H1 (cell line): ENCODE results near the gene AIPL1. TPM values are rescaled to one million over a fixed set of nuclear protein-coding genes. Genes with fewer than 3 reads are reported as not detected.

ENCODE experiments used
- CTCF ChIA-PET: fragments of 300-600 bp; sonication (Branson Sonifier 250); formaldehyde crosslinking; loops from one replicate; lab custom pipeline; 2021; ENCODE audit not compliant: partially characterized antibody; lab: Charles Lee
- POLR2A ChIA-PET: fragments of 300-600 bp; sonication (Branson Sonifier 250); formaldehyde crosslinking; loops from one replicate; lab custom pipeline; 2021; ENCODE audit warnings: inconsistent platforms; ENCODE audit not compliant: partially characterized antibody; lab: Charles Lee
- DNase-seq, 2 experiments: peaks; one replicate each; pipeline versions ENCODE4 v3.0.0 to v3.0.0-alpha.2; 2010 to 2022; ENCODE audit warnings: low spot score in 2 of 2, low read depth in 1 of 2, mixed read lengths in 1 of 2
- FAIRE-seq: peaks from 2 replicates; lab custom pipeline; 2011; peaks lifted over from hg19 to GRCh38; lab: Jason Lieb, UNC
- H2AFZ ChIP-seq: 2 replicates; pipeline ENCODE4 v1.8.1; 2012; ENCODE audit warnings: low read length, inconsistent platforms
- H2AK5ac ChIP-seq: 2 replicates; pipeline ENCODE4 v1.6.1; 2013; ENCODE audit warnings: low read depth, low read length
- H2BK120ac ChIP-seq: replicated peaks from 2 replicates; pipeline ENCODE3; 2013; ENCODE audit warnings: low read depth, low read length, inconsistent platforms
- H2BK12ac ChIP-seq: 2 replicates; pipeline ENCODE4 v1.6.1; 2013; ENCODE audit warnings: low read depth, low read length
- H2BK15ac ChIP-seq: 2 replicates; pipeline ENCODE4 v1.6.1; 2013; ENCODE audit warnings: low read length
- H2BK20ac ChIP-seq: 2 replicates; pipeline ENCODE4 v1.6.1; 2013; ENCODE audit warnings: low read length
- H2BK5ac ChIP-seq: 2 replicates; pipeline ENCODE4 v1.6.1; 2013; ENCODE audit warnings: low read depth, low read length
- H3K14ac ChIP-seq: 2 replicates; pipeline ENCODE4 v1.6.1; 2013; ENCODE audit warnings: inconsistent platforms; ENCODE audit not compliant: insufficient read length
- H3K18ac ChIP-seq: 2 replicates; pipeline ENCODE4 v1.6.1; 2013; ENCODE audit warnings: low read length; ENCODE audit errors: extremely low read depth
- H3K23ac ChIP-seq: 2 replicates; pipeline ENCODE4 v1.6.1; 2013; ENCODE audit warnings: inconsistent platforms; ENCODE audit not compliant: insufficient read length
- H3K23me2 ChIP-seq: 2 replicates; pipeline ENCODE4 v1.6.1; 2013; ENCODE audit warnings: low read depth, low read length
- H3K27ac ChIP-seq: 2 replicates; pipeline ENCODE4 v1.6.1; 2011; ENCODE audit warnings: low read depth, low read length, inconsistent platforms
- H3K27me3 ChIP-seq, 4 experiments: replicated peaks in 1 of 4; 1 replicate in 1 of 4; 2 replicates in 3 of 4; pipeline versions ENCODE4 v1.6.1 to v1.8.1; 2011 to 2013; ENCODE audit warnings: low read length in 3 of 4, mild to moderate bottlenecking in 3 of 4, inconsistent platforms in 2 of 4, mixed read lengths in 2 of 4, moderate library complexity in 1 of 4; ENCODE audit not compliant: control insufficient read depth in 3 of 4, insufficient read depth in 3 of 4; ENCODE audit errors: extremely low read depth in 1 of 4
- H3K36me3 ChIP-seq, 4 experiments: 2 replicates each; pipeline versions ENCODE4 v1.6.1 to v1.8.1; 2011 to 2013; ENCODE audit warnings: mild to moderate bottlenecking in 4 of 4, low read length in 3 of 4, moderate library complexity in 2 of 4, control low read depth in 1 of 4, inconsistent platforms in 1 of 4; ENCODE audit not compliant: insufficient read depth in 4 of 4, control insufficient read depth in 2 of 4
- H3K4ac ChIP-seq: replicated peaks from 2 replicates; pipeline ENCODE3; 2013; ENCODE audit warnings: low read length, low read depth, mixed read lengths, inconsistent platforms; ENCODE audit not compliant: insufficient read length
- H3K4me1 ChIP-seq, 4 experiments: replicated peaks in 1 of 4; 1 replicate in 1 of 4; 2 replicates in 3 of 4; pipeline versions ENCODE4 v1.6.1 to v1.8.1; 2011 to 2013; ENCODE audit warnings: low read length in 3 of 4, inconsistent platforms in 2 of 4, mixed read lengths in 1 of 4; ENCODE audit not compliant: insufficient read depth in 4 of 4, control insufficient read depth in 3 of 4
- H3K4me2 ChIP-seq, 2 experiments: 2 replicates each; pipeline versions ENCODE4 v1.6.1 to v1.8.1; 2011 to 2013; ENCODE audit warnings: low read depth in 2 of 2, low read length in 2 of 2, control low read depth in 1 of 2, inconsistent platforms in 1 of 2, mild to moderate bottlenecking in 1 of 2; ENCODE audit not compliant: insufficient read depth in 1 of 2
- H3K4me3 ChIP-seq, 4 experiments: fragments of 200-600, 300-600 bp in 1 of 4; sonication (generic), shearing (Covaris generic), sonication (Bioruptor Twin) in 1 of 4; 2 replicates each; pipeline versions ENCODE4 v1.5.1 to v1.8.1; 2011 to 2016; ENCODE audit warnings: low read length in 4 of 4, low read depth in 3 of 4, control low read depth in 2 of 4, inconsistent platforms in 2 of 4, mild to moderate bottlenecking in 2 of 4, mixed read lengths in 1 of 4, moderate library complexity in 1 of 4; ENCODE audit not compliant: insufficient read depth in 2 of 4; ENCODE audit errors: extremely low read depth in 1 of 4
- H3K56ac ChIP-seq: replicated peaks from 2 replicates; pipeline ENCODE3; 2013; ENCODE audit warnings: low read depth, mild to moderate bottlenecking, mixed read lengths, low read length, inconsistent platforms; ENCODE audit not compliant: insufficient read length
- H3K79me1 ChIP-seq: 2 replicates; pipeline ENCODE4 v1.6.1; 2013; ENCODE audit warnings: low read depth, low read length, control low read depth
- H3K79me2 ChIP-seq, 2 experiments: 2 replicates each; pipeline versions ENCODE4 v1.6.1 to v1.8.1; 2012 to 2013; ENCODE audit warnings: low read length in 2 of 2, mild to moderate bottlenecking in 2 of 2, inconsistent platforms in 1 of 2; ENCODE audit not compliant: insufficient read depth in 2 of 2, control insufficient read depth in 1 of 2
- H3K9ac ChIP-seq, 4 experiments: replicated peaks in 1 of 4; 1 replicate in 1 of 4; 2 replicates in 3 of 4; pipeline versions ENCODE4 v1.6.1 to v1.8.1; 2011 to 2013; ENCODE audit warnings: low read depth in 3 of 4, low read length in 3 of 4, control low read depth in 2 of 4, mild to moderate bottlenecking in 2 of 4, moderate library complexity in 2 of 4, inconsistent platforms in 1 of 4; ENCODE audit errors: extremely low read depth in 1 of 4
- H3K9me3 ChIP-seq, 2 experiments: 2 replicates each; pipeline versions ENCODE4 v1.6.1 to v1.8.1; 2012 to 2013; ENCODE audit warnings: mild to moderate bottlenecking in 2 of 2, moderate library complexity in 2 of 2, control low read depth in 1 of 2, inconsistent platforms in 1 of 2, low read depth in 1 of 2, low read length in 1 of 2, mixed read lengths in 1 of 2; ENCODE audit not compliant: insufficient read depth in 2 of 2
- H4K20me1 ChIP-seq, 2 experiments: replicated peaks in 1 of 2; 2 replicates each; pipeline versions ENCODE3 to v1.8.1; 2011 to 2013; ENCODE audit warnings: inconsistent platforms in 2 of 2, low read length in 2 of 2, mild to moderate bottlenecking in 1 of 2; ENCODE audit not compliant: insufficient read depth in 2 of 2, control insufficient read depth in 1 of 2
- H4K5ac ChIP-seq: 2 replicates; pipeline ENCODE4 v1.6.1; 2013; ENCODE audit warnings: low read length, low read depth, mixed read lengths, inconsistent platforms; ENCODE audit not compliant: insufficient read length
- H4K8ac ChIP-seq: 2 replicates; pipeline ENCODE4 v1.8.0; 2013; ENCODE audit warnings: mild to moderate bottlenecking, moderate library complexity, low read length, inconsistent platforms; ENCODE audit not compliant: insufficient read depth; ENCODE audit errors: extremely low read depth
- H4K91ac ChIP-seq: replicated peaks from 2 replicates; pipeline ENCODE3; 2013; ENCODE audit warnings: low read length, mixed read lengths, inconsistent platforms; ENCODE audit not compliant: insufficient read length
- BRCA1 ChIP-seq: IDR thresholded peaks from 2 replicates; pipeline ENCODE4 v1.6.1; 2012; ENCODE audit warnings: low read depth, low read length, improper control_type of control experiment
- CBX8 ChIP-seq: fragments of 300-800, 300-1000 bp; sonication (generic); IDR thresholded peaks from 2 replicates; pipeline ENCODE4 v1.7.1; 2016; ENCODE audit warnings: low read depth, low read length, borderline replicate concordance
- CEBPB ChIP-seq: IDR thresholded peaks from 2 replicates; pipeline ENCODE4 v1.6.1; 2012; ENCODE audit warnings: low read depth, low read length
- KDM4A ChIP-seq: IDR thresholded peaks from one replicate; pipeline ENCODE4 v1.7.1; 2012; ENCODE audit warnings: low read depth, mild to moderate bottlenecking, moderate library complexity, low read length, inconsistent platforms; ENCODE audit not compliant: severe bottlenecking
- POLR2A ChIP-seq, 2 experiments: IDR thresholded peaks; 1 replicate in 1 of 2; 2 replicates in 1 of 2; pipeline ENCODE4 v1.6.1; 2011; ENCODE audit warnings: low read depth in 2 of 2, low read length in 2 of 2, mild to moderate bottlenecking in 2 of 2; ENCODE audit errors: control extremely low read depth in 1 of 2
- RFX5 ChIP-seq: IDR thresholded peaks from 2 replicates; pipeline ENCODE4 v1.6.1; 2011; ENCODE audit warnings: low read depth, low read length, improper control_type of control experiment, borderline replicate concordance
- RNF2 ChIP-seq: fragments of 200-900, 300-1000 bp; sonication (generic); IDR thresholded peaks from 2 replicates; pipeline ENCODE4 v1.7.1; 2016; ENCODE audit warnings: borderline replicate concordance, low read depth, mild to moderate bottlenecking, antibody characterized with exemption, low read length; ENCODE audit not compliant: poor library complexity, severe bottlenecking; ENCODE audit errors: missing control alignments
- RXRA ChIP-seq: IDR thresholded peaks from 2 replicates; pipeline ENCODE4 v1.6.1; 2011; ENCODE audit warnings: low read depth, mild to moderate bottlenecking, low read length, moderate library complexity; ENCODE audit not compliant: insufficient read depth
- SP1 ChIP-seq: IDR thresholded peaks from 2 replicates; pipeline ENCODE4 v1.6.1; 2011; ENCODE audit warnings: low read depth, low read length
- SUZ12 ChIP-seq: fragments of 200-600 bp; sonication (generic); IDR thresholded peaks from 2 replicates; pipeline ENCODE4 v1.6.1; 2012; ENCODE audit warnings: mild to moderate bottlenecking, inconsistent platforms, low read length, moderate library complexity, mixed read lengths
- TEAD4 ChIP-seq: IDR thresholded peaks from 2 replicates; pipeline ENCODE4 v1.6.1; 2012; ENCODE audit warnings: low read depth, low read length, inconsistent platforms, mixed read lengths
- whole genome bisulfite sequencing, 2 experiments: shearing (Covaris generic) in 1 of 2; methylation state at CpG; one replicate each; pipeline versions ENCODE4 v1.1.6 to v1.1.7; 2013 to 2015; ENCODE audit warnings: low lambda C conversion rate in 2 of 2, mixed read lengths in 2 of 2, inconsistent platforms in 1 of 2, low coverage in 1 of 2, missing lambda C conversion rate in 1 of 2; ENCODE audit not compliant: insufficient replicate concordance in 2 of 2, insufficient coverage in 1 of 2, insufficient read length in 1 of 2; ENCODE audit errors: extremely low coverage in 1 of 2, missing lambda C conversion rate in 1 of 2; 5-methylcytosine and 5-hydroxymethylcytosine counted together
- polyA plus RNA-seq, 7 experiments: library from polyadenylated mRNA; depleted of rRNA in 3 of 7; stranded (reverse) in 5 of 7; unstranded in 2 of 7; fragments of >200 nt in 5 of 7; fragments of 200-250 nt in 2 of 7; gene quantifications; 1 replicate in 5 of 7; 2 replicates in 1 of 7; 4 replicates in 1 of 7; pipeline versions ENCODE4 v1.2.1 to v1.2.3, GENCODE V29; 2011 to 2013; ENCODE audit warnings: missing spikeins in 2 of 7, mixed read lengths in 2 of 7
- total RNA-seq: library from RNA; stranded (reverse); fragmentation: NEBNext Ultra II Directional; extraction: Animal tissue kit (Norgen Biotek cat#: 25700); gene quantifications from 2 replicates; pipeline ENCODE4 v1.2.1, GENCODE V29; 2021
- TF ChIP-seq, protein P1 (sequence below): IDR thresholded peaks from 2 replicates; pipeline ENCODE4 v1.6.1; 2012; ENCODE audit warnings: low read length, inconsistent platforms

The AIPL1 gene
- total and polyA plus RNA-seq, 2 of the 8 experiments (the other 6 are each of a cell fraction or from before 2014, with no cell fraction given): 0.56 to 0.71 TPM

GRCh38 chr17:6474376-6474775 is 39.5 kb upstream of the AIPL1 start:
- POLR2A ChIA-PET: interaction anchor here (0.9 to 2.0 kb wide), 2 partner anchors 11 to 168 kb away, joined by 3 to 5 read pairs; no protein-coding TSS in a partner anchor
- DNase-seq: no peak
- FAIRE-seq: no peak
- Histone ChIP-seq H3K23me2 (no peaks in the 10 kb centered on the region), H3K27ac (no peak overlapping the region), H2BK15ac (no peak overlapping the region), H3K27me3 (no peaks in the 10 kb centered on the region), H2AFZ (no peak overlapping the region), H2BK20ac (0 out of 2 replicates have a peak overlapping the region, but pooled peaks have one; percentile 32), H3K56ac (no peak overlapping the region), H3K4me3 (no peak overlapping the region), H3K4me1 (peaks cover 0 to 13% (median 8%) of the 10 kb centered on the region in 4 experiments; a peak in 4 of 7 replicates), H4K5ac (no peak overlapping the region), H3K79me1 (no peaks in the 10 kb centered on the region), H3K9ac (no peak overlapping the region), H2BK12ac (no peak overlapping the region), H2AK5ac (no peak overlapping the region; the same call in 1 of the 2 replicates), H3K4me2 (no peak overlapping the region), H3K23ac (no peak overlapping the region), H3K18ac (no peak overlapping the region), H3K79me2 (no peaks in the 10 kb centered on the region), H3K14ac (no peak overlapping the region), H3K36me3 (no peaks in the 10 kb centered on the region), H3K4ac (no peak overlapping the region), H3K9me3 (no peaks in the 10 kb centered on the region), H2BK120ac (no peak overlapping the region), H4K91ac (no peak overlapping the region), H4K20me1 (no peaks in the 10 kb centered on the region), H4K8ac (no peak overlapping the region; the same call in 1 of the 2 replicates), H2BK5ac (no peak overlapping the region)
- TF ChIP-seq POLR2A (IDR thresholded peaks at IDR 0.05; ENCODE audit: control extremely low read depth in 1 of 2, low read depth in 2 of 2, low read length in 2 of 2) (no peak), RFX5 (no peak), RNF2 (no peak), SP1 (no peak), SUZ12 (no peak), RXRA (no peak), CBX8 (no peak), KDM4A (no peak), CEBPB (no peak), TEAD4 (no peak), BRCA1 (no peak)
- TF ChIP-seq, protein P1, sequence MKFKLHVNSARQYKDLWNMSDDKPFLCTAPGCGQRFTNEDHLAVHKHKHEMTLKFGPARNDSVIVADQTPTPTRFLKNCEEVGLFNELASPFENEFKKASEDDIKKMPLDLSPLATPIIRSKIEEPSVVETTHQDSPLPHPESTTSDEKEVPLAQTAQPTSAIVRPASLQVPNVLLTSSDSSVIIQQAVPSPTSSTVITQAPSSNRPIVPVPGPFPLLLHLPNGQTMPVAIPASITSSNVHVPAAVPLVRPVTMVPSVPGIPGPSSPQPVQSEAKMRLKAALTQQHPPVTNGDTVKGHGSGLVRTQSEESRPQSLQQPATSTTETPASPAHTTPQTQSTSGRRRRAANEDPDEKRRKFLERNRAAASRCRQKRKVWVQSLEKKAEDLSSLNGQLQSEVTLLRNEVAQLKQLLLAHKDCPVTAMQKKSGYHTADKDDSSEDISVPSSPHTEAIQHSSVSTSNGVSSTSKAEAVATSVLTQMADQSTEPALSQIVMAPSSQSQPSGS: no peak
- CTCF ChIA-PET: interaction anchor here (1.0 to 6.4 kb wide), 12 partner anchors 10 to 103 kb away, joined by 3 to 68 read pairs (median 9); no protein-coding TSS in a partner anchor
- 91% methylated on average over 19 of the region's 22 CpGs; no CpG with 5 or more reads in 1 of the 2 experiments for WGBS, 2 experiments
